Calu3 (cell line): Measurements from ENCODE around the gene C3orf52. TPM values are rescaled to one million over a fixed set of nuclear protein-coding genes. Genes with fewer than 3 reads are reported as not detected.

ENCODE experiments used
- BruUV-seq: library from RNA; stranded (reverse); fragments of 400-500 nt; replicated peaks from 2 replicates; lab custom pipeline; 2021; lab: Mats Ljungman, UMichigan
- CTCF ChIA-PET: fragments of 300-600 bp; sonication (Branson Sonifier 250); formaldehyde crosslinking; loops from one replicate; lab custom pipeline; 2022; ENCODE audit warnings: antibody characterized with exemption; lab: Charles Lee
- DNase-seq: peaks from one replicate; pipeline ENCODE4 v3.0.0; 2022
- H3K27ac Mint-ChIP-seq: one replicate; pipeline ENCODE4 v1.8.0; 2022; ENCODE audit warnings: mixed read lengths; ENCODE audit not compliant: unreplicated experiment
- H3K27me3 Mint-ChIP-seq: one replicate; pipeline ENCODE4 v1.8.0; 2022; ENCODE audit warnings: mixed read lengths; ENCODE audit not compliant: unreplicated experiment
- H3K36me3 Mint-ChIP-seq: one replicate; pipeline ENCODE4 v1.8.0; 2022; ENCODE audit warnings: mild to moderate bottlenecking, moderate library complexity, mixed read lengths; ENCODE audit not compliant: insufficient read depth, unreplicated experiment
- H3K4me1 Mint-ChIP-seq: one replicate; pipeline ENCODE4 v1.8.0; 2022; ENCODE audit warnings: mild to moderate bottlenecking, low read depth, mixed read lengths; ENCODE audit not compliant: unreplicated experiment
- H3K4me3 Mint-ChIP-seq: one replicate; pipeline ENCODE4 v1.8.0; 2022; ENCODE audit warnings: mild to moderate bottlenecking, low read depth, moderate library complexity, mixed read lengths; ENCODE audit not compliant: unreplicated experiment
- H3K9me3 Mint-ChIP-seq: one replicate; pipeline ENCODE4 v1.8.0; 2022; ENCODE audit warnings: low read depth, mixed read lengths; ENCODE audit not compliant: unreplicated experiment
- CTCF ChIP-seq: fragments of 200-600 bp; IDR thresholded peaks from one replicate; pipeline ENCODE4 v1.8.0; 2022; ENCODE audit warnings: antibody characterized with exemption; ENCODE audit not compliant: unreplicated experiment
- intact Hi-C: fragments of 100-400 bp; cut with micrococcal nuclease; formaldehyde crosslinking; loops from one replicate; pipeline ENCODE4 v1.10.0; 2022; ENCODE audit not compliant: unreplicated experiment
- microRNA-seq: library from miRNA; unstranded; fragments of <30 nt; microRNA quantifications from one replicate; pipeline ENCODE4 v1.2.0, GENCODE V29; 2022
- total RNA-seq: library from RNA; stranded (reverse); gene quantifications from 2 replicates; pipeline ENCODE4 v1.2.3, GENCODE V29; 2022

Gene C3orf52
- total RNA-seq, 1 experiment from 2014 or later, result 28.2 TPM

- CTCF ChIA-PET, result no interaction called here
Observed at GRCh38 chr3:112143689-112144088, 57.5 kb downstream of the C3orf52 start.

GRCh38 chr3:112149136-112149535, 62.9 kb downstream of the C3orf52 start:
- intact Hi-C loops, result no loop called here
- no peak overlapping the region for H3K27ac Mint-ChIP-seq
- H3K36me3 Mint-ChIP-seq, result peaks cover 6% of the 10 kb centered on the region
- no peak for DNase-seq
- no peaks in the 10 kb centered on the region for H3K9me3 Mint-ChIP-seq
- BruUV-seq, result no TSS peak
- CTCF ChIA-PET, result no interaction called here
- no peaks in the 10 kb centered on the region for H3K4me1 Mint-ChIP-seq
- no peak for TF ChIP-seq CTCF
- H3K4me3 Mint-ChIP-seq, result no peak overlapping the region
- no peaks in the 10 kb centered on the region for H3K27me3 Mint-ChIP-seq

More at GRCh38 chr3:112143689-112144088, 57.5 kb downstream of the C3orf52 start:
- intact Hi-C loops, result no loop called here
- no peak overlapping the region for H3K4me3 Mint-ChIP-seq
- no peak for TF ChIP-seq CTCF
- no peaks in the 10 kb centered on the region for H3K27me3 Mint-ChIP-seq
- no peaks in the 10 kb centered on the region for H3K36me3 Mint-ChIP-seq
- H3K27ac Mint-ChIP-seq, result no peak overlapping the region
- H3K9me3 Mint-ChIP-seq, result peaks cover 3% of the 10 kb centered on the region
- BruUV-seq, result no TSS peak
- DNase-seq, result no peak
- H3K4me1 Mint-ChIP-seq, result no peaks in the 10 kb centered on the region

- peaks cover 5% of the 10 kb centered on the region for H3K9me3 Mint-ChIP-seq
- no TSS peak for BruUV-seq
- H3K4me1 Mint-ChIP-seq, result no peaks in the 10 kb centered on the region
- no peak for TF ChIP-seq CTCF
- no peak for DNase-seq
- no peaks in the 10 kb centered on the region for H3K36me3 Mint-ChIP-seq
- no peak overlapping the region for H3K4me3 Mint-ChIP-seq
- intact Hi-C loops, result no loop called here
- no peaks in the 10 kb centered on the region for H3K27me3 Mint-ChIP-seq
- CTCF ChIA-PET, result no interaction called here
- H3K27ac Mint-ChIP-seq, result no peak overlapping the region
Observed at GRCh38 chr3:112167758-112168157, 81.6 kb downstream of the C3orf52 start.

Small RNAs within 50 kb of the gene (microRNA-seq; reads per million reads assigned to microRNA genes)
- gene MIR567, result not detected

Other genes starting within 250 kb of the C3orf52 start
- gene PHLDB2, start 227.1 kb upstream of the C3orf52 start, total RNA-seq, result 15.4 and 30.7 TPM in 2 replicates
- gene ABHD10, start 107.4 kb upstream of the C3orf52 start, total RNA-seq, result 23.7 and 26.4 TPM in 2 replicates
- not detected in 2 replicates for gene TAGLN3, start 87.5 kb upstream of the C3orf52 start, total RNA-seq
- not detected in 2 replicates for gene TMPRSS7, start 51.7 kb upstream of the C3orf52 start, total RNA-seq
- gene GCSAM, start 46.9 kb downstream of the C3orf52 start, total RNA-seq, result not detected in 2 replicates
- not detected in 2 replicates for gene SLC9C1, start 207.8 kb downstream of the C3orf52 start, total RNA-seq
- gene CD200, start 246.8 kb downstream of the C3orf52 start, total RNA-seq, result not detected in 2 replicates